NCI-H446 treated with DMSO at 0.1 percent for 48 hours (cell line): ENCODE measurements around the gene GVQW3.
A peak's percentile ranks its signal among the peaks of the same experiment; 100 is the strongest.

Experiments used
- DNase-seq: peaks from one replicate; lab custom pipeline; 2025; lab: John Stamatoyannopoulos, UW

Gene GVQW3

GRCh38 chr11:76380977-76381719, at the start of gene GVQW3, which contains the start of gene THAP12:
TSS of gene GVQW3 (plus strand) at chr11:76381323. CDS start at chr11:76381829, 506 bp downstream.
TSS of gene THAP12 (minus strand) at chr11:76381132. CDS start at chr11:76380836, 296 bp downstream.
- DNase-seq = peak; percentile 90

DNA sequence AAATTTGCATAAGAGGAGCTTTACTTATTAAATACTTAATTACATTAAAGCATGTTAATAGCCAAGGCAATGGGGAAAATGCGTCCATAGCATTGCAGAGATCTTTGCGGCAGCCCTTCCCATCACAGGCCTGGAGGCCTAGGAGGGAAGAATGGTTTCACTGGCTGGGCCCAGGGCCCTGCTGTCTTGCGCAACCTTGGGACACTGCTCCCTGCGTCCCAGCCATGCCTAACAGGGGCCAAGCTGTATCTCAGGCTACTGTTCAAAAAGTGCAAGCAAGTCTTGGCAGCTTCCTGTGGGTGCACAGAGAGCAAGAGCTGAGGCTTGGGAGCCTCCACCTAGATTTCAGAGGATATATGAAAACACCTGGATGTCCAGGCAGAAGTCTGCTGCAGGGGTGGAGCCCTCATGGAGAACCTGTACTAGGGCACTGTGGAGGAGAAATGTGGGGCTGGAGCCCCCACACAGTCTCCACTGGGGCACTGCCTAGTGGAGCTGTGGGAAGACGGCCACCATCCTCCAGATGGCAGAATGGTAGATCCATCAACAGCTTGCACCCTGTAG, 46.2 kb upstream of the GVQW3 start:
- no peak for DNase-seq

DNA sequence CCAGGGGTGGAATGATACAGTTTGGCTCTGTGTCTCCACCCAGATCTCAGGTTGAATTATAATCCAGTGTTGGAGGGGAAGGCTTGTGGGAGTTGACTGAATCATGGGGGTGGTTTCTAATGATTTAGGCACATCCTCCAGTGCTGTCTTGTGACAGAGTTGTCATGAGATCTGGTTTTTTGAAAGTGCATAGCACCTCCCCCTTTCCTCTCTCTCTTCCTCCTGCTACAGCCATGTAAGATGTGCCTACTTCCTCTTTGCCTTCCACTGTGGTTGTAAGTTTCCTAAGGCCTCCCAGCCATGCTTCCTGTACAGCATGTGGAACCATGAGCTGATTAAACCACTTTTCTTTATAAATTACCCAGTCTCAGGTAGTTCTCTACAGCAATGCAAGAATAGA, 45.3 kb upstream of the GVQW3 start:
- no peak for DNase-seq

DNA sequence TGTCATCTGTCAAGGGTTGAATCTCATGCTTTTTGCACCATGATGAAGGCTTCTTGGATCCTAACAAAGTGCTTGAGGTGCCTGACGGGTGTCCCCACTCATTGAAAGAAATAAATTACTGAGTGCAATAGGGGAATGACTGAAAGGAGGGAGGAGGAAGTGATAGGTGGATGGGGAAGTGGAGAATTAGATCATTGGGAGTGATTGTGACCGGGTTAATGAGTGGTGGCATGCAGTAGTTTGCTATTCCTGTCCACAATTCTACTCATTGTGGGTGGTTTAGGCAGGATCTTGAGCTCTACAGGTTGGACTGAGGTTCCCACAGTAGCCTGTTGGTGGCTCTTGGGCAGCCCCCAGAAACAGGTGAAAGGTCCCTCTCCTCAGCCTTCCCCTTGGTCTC, 44.5 kb upstream of the GVQW3 start:
- no peak for DNase-seq

GRCh38 chr11:76337469-76337868, 43.7 kb upstream of the GVQW3 start:
- no peak for DNase-seq

DNA sequence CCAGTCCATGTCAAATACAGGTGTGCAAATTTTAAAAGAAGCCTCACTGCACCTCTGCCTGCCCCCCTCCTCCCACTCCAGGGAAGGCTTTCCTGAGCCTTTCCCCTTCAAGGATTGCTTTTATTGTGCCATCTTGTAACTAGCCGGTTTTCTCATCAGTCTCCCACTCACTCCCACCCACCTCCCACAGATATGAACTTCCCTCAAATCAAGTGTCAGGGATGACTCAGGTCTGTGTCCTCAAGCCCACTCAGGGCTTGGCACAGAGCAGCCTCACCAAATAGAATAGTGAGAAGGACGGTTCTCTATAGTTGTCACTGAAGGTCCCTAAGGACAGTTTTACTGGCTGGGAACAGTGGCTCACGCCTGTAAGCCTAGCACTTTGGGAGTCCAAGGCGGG, 43.2 kb upstream of the GVQW3 start:
- DNase-seq = no peak

- DNase-seq = no peak
Observed at GRCh38 chr11:76339221-76339620, 41.9 kb upstream of the GVQW3 start.

DNA sequence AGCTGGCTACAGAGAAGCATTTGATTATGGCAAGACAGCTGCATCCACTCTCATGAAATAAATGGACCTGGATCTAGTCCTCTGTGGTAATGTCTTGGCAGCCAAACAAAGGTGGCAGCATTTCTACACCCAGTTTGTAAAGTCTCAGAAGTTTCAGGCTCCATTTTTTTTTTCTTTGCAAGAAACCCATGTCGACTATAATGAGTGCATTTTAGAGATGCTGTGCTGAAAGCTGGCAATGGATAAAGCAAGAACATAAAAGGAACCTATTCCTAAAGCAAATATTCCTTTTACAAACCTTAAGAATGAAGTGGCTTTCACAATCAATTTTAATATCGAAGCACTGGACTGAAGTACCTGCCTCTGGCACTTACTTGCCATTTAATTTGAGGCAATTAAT, 33.7 kb upstream of the GVQW3 start:
- no peak for DNase-seq

DNA sequence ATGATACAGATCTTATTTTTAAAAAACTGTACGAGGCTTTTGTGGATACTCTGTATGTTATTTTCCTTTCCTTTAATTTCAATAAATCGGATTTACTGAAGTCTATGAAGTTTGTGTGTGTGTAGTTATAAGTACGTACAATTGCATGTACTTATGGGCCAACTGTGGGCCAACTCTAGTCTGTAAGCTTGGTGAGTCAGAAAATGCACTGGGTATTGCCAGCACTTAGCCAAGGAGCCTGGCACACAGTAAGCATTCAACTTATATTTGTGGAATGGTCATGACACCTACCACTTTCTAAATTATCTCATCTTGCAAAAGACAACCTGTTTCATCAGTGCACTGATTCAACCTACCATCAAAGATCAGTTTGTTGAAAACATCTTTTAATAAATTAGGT, 32.8 kb upstream of the GVQW3 start:
- DNase-seq = no peak

GRCh38 chr11:76355172-76355571, 26.0 kb upstream of the GVQW3 start:
- no peak for DNase-seq

DNA sequence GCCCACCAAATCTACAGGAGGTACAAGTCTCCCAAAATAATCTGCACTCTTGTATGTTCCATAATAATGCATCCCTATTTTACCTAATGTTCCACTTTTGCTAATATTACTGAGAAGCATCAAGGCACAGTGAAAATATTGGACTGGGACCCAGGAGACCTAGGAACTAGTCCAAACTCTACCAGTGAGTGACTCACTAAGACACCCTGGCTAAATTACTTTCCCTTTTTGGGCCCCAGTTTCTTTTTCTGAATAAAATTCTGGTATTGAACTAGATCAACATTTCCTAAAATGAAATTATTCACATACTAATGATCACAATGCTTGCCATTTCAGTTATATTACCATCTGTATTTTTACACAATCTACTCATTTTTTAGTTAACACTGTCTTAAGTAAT, 19.7 kb upstream of the GVQW3 start:
- no peak for DNase-seq

DNA sequence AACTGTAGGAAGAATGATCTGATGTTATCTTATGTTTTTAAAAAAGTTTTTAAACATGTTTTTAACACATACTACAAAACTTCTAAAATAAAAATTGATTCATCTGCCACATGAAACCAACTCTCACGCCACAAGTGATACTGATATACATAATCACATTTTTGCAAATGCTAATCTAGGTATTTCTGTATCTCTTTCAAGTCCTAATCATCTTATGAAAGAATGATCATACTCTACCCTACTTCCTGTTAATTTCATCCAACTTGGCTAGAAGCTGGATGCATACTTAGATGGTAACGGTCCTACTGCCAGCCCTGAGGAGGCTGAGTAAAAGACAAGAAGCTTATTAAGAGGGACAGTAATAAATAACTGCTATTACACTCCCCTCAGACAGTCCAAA, 19.3 kb upstream of the GVQW3 start:
- DNase-seq = no peak

- no peak for DNase-seq
Observed at GRCh38 chr11:76362716-76363115, 18.4 kb upstream of the GVQW3 start.

DNA sequence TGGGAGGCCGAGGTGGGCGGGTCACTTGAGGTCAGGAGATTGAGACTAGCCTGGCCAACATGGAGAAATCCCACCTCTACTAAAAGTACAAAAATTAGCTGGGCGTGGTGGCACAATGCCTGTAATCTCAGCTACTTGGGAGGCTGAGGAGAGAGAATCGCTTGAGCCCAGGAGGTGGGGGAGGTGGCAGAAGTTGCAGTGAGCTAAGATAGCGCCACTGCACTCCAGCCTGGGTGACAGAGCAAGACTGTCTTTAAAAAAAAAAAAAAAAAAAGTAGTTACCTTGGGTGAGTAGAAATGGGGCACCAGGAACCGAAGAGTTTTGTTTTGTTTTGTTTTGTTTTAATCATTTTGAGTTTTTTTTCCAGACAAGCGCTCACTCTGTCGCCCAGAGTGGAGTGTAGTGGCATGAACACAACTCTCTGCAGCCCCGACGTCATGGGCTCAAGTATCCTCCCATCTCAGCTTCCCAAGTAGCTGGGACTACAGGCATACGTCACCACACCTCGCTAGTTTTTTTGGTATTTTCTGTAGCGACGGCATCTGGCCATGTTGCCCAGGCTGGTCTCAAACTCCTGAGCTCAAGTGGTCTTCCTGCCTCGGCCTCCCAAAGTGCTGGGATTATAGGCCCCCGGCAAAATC, 16.0 kb upstream of the GVQW3 start:
- DNase-seq = no peak

GRCh38 chr11:76368490-76368889, 12.6 kb upstream of the GVQW3 start:
- DNase-seq = no peak

GRCh38 chr11:76369406-76369805, 11.7 kb upstream of the GVQW3 start:
- no peak for DNase-seq

GRCh38 chr11:76371170-76371569, 10.0 kb upstream of the GVQW3 start:
- no peak for DNase-seq

GRCh38 chr11:76376746-76377558, 4.2 kb upstream of the GVQW3 start:
- DNase-seq = no peak

GRCh38 chr11:76379807-76380158, 1.3 kb upstream of the GVQW3 start:
- DNase-seq = no peak

DNA sequence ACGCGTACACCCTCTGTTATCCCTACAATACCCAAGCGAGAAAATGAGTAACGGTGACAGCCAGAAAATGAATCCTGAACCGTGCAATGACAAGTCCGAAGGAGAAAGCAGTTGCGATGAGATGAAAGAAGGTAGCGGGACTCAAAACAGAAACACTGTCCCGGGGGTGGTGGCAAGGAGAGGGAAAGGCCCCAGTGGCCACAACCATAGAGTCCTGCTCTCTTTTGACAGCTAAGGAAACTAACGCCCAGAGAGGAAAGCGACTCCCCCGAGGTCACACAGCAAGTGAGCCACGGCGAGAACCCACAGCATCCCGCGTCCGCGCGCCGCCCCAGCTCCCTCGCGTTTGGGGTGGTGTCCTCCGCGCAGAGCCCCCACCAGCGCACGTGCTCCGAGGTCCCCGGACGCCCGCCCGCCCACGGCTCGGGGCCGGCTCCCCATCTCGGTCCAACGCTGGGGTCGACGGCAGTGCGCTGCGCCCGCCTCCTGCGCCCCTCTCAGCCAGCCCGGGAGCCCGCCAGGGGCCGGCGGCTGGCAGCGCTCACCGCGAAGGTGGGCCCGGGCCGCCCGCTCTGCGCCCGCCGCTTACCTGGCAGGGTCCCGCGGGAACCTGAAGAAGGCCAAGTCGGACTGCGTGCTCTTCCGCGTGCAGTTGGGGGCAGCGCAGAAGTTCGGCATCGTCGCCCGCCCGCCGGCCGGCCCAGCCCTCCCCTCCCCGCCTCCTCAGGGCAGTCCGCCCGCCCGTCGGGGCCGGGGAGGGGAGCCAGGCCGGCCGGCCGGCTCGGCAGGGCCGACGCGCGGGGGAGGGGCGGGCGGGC, 755 bp upstream of the GVQW3 start:
- DNase-seq = no peak

- no peak for DNase-seq
Observed at GRCh38 chr11:76382209-76382608, 1.1 kb downstream of the GVQW3 start.

DNA sequence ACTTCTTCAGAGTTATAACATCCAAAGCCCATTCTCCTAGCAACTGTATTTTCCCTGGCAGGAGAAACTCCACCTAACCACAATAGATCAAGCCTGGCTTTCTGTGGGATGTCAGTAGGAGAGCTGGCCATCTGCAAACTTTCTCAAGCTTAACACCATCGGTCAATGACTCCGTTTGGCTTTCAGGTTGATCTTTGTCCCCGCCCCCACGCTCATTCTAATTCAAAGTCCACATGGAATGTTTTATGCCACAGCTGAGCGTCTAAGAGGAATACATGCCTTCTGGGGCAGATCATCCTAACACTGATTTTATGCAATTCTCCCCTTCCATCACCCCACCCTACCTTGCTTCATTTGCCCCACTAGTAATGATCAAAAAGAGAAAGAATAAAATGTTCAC, 4.8 kb downstream of the GVQW3 start:
- DNase-seq = no peak
